ENCODE data around the gene FARP2. TPM values are rescaled to one million over a fixed set of nuclear protein-coding genes. Genes with fewer than 3 reads are reported as not detected.

FARP2 gene
- total and polyA plus RNA-seq, 2 experiments from 2014 or later, result 16.0 to 22.6 TPM

GRCh38 chr2:241313543-241314095, 42.5 kb upstream of the FARP2 start:
- DNase-seq (ENCODE audit: low spot score), result no peak
- TF ChIP-seq STAT1 (IDR thresholded peaks at IDR 0.05; ENCODE audit: unreplicated experiment) (no peak), ZNF462 (CRISPR knock-in tag; IDR thresholded peaks at IDR 0.05) (no peak), EZH2phosphoT487 (IDR thresholded peaks at IDR 0.05; ENCODE audit: unreplicated experiment) (no peak), NANOG (IDR thresholded peaks at IDR 0.05; ENCODE audit: borderline replicate concordance) (no peak), EZH2 (IDR thresholded peaks at IDR 0.05; ENCODE audit: low read depth, unreplicated experiment) (no peak), ZNF331 (CRISPR knock-in tag; IDR thresholded peaks at IDR 0.05; ENCODE audit: low read depth) (no peak), REST (IDR thresholded peaks at IDR 0.05; ENCODE audit: unreplicated experiment) (no peak), CTCF (conservative IDR thresholded peaks at IDR 0.05; ENCODE audit: low read depth in 2 of 2) (no peak), CREB1 (CRISPR knock-in tag; IDR thresholded peaks at IDR 0.05; ENCODE audit: low read depth) (no peak), ETS1 (IDR thresholded peaks at IDR 0.05) (no peak), JUNB (IDR thresholded peaks at IDR 0.05; ENCODE audit: unreplicated experiment) (no peak), ZNF114 (CRISPR knock-in tag; IDR thresholded peaks at IDR 0.05) (no peak), POLR2AphosphoS5 (IDR thresholded peaks at IDR 0.05; ENCODE audit: low read depth) (no peak)
- no peak for ATAC-seq
- Mint-ChIP-seq H3K4me1 (peaks cover 52% of the 10 kb centered on the region), H3K36me3 (ENCODE audit: low read depth) (peaks cover 18% of the 10 kb centered on the region), H3K4me3 (peak overlapping the region; percentile 99), H3K27me3 (ENCODE audit: insufficient read depth, low read depth, poor library complexity) (peaks cover 9% of the 10 kb centered on the region), H3K9me3 (no peaks in the 10 kb centered on the region), H3K27ac (peak overlapping the region; percentile 36; the same call in 1 of the 2 replicates)
- Histone ChIP-seq H3K79me2 (replicated peaks; ENCODE audit: insufficient read depth) (peaks cover 90% of the 10 kb centered on the region), H3K27me3 (ENCODE audit: insufficient read depth) (no peaks in the 10 kb centered on the region), H3K9me2 (ENCODE audit: insufficient read depth) (no peaks in the 10 kb centered on the region), H3K27ac (ENCODE audit: low read depth) (peak overlapping the region; percentile 99; the same call in 1 of the 2 replicates), H3K4me1 (ENCODE audit: insufficient read depth) (peaks cover 26% of the 10 kb centered on the region), H4K20me1 (replicated peaks; ENCODE audit: insufficient read depth) (peaks cover 33% of the 10 kb centered on the region), H3K4me3 (peak overlapping the region; percentile 84), H2AFZ (no peak overlapping the region), H3K36me3 (ENCODE audit: insufficient read depth) (no peaks in the 10 kb centered on the region), H3F3A (replicated peaks; ENCODE audit: low read depth) (no peaks in the 10 kb centered on the region), H3K4me2 (peak overlapping the region; percentile 79)

Data from GM23338 (cell line).